Embryonic facial prominence (tissue), 1 donor: ENCODE data around the gene WDFY2.

Experiments used
- DNase-seq: peaks from one replicate; pipeline ENCODE4 v3.0.0-alpha.2; 2016; ENCODE audit errors: extremely low spot score

WDFY2 gene

DNA sequence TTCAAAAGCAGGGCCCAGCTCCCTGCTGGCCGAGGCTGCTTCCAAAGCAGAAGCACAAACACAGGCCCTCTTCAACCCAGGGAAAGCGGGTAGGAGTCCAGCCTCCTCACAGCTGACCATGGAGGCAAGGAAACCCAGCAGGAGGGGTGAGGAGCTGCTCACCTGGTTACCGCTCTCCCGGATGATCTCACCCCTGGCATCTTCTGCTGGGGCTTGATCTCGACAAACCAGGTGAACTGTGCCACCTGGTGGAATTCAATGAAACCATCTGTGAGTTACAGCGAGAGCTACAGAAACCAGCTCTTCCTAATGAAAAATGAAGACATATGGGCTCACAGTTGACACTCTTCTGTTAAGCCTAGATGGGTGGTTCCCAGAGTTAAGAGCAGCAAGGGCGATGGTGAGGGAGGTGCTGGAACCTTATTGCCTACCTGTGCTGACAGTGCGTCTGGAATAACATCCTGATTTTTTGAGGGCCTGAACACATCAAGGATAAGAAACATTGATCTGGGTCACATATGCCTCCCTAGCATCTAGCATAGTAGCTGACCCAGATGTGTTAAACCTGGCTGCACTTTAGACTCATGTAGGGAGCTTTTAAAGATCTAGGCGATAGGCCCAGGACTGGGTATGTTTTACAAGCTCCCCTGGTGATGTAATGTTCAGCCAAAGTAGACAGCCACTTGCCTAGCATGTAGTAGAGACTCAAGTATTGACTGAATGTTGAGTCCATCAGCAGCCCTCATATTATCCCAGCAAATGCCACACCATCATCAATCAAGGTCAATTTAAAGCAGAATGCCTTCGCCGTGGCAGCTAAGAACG, 213.6 kb downstream of the WDFY2 start:
- DNase-seq, result peak; percentile 67

- no peak for DNase-seq
Observed at GRCh38 chr13:51799261-51799660, 215.0 kb downstream of the WDFY2 start.

- DNase-seq, result no peak
Observed at GRCh38 chr13:51800486-51800885, 216.2 kb downstream of the WDFY2 start.

- DNase-seq, result no peak
Observed at GRCh38 chr13:51801631-51802099, 217.4 kb downstream of the WDFY2 start.

DNA sequence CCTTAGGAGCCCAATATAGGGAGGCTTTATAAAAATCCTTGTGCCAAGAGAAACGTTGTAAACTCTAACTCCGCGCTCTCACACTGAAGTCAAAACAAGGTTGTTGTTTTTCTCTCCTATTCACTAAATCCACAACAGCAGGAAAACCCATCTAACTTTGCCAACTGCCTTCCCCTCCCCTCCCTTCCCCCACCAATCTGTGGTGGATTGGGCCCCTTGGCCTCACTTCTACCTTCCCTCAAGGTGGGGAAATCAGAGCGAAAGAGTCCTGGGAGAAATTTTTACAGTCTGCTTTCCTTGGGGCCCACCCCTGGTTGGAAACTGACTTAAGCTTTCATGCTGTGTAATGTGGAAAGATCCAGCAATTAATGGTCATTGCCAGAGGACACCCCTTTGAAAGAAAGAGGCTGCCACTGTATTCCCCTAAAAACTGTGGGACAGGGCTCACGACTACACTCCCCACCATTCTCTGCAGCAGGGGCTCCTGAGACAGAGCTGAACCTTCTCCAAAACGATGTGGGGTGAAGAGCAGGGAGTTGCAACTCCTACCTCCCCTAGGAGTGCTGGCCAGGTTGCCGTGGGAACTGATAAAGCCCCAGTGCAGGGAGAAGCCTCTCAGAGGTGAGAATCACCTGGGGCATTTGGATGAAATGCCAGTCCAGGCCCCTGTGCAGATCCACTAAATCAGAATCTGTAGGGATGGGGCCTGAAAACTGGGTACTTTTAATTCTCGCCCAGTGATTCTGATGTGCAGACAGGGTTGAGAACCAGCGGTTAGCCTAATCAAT, 218.6 kb downstream of the WDFY2 start:
- DNase-seq, result no peak

DNA sequence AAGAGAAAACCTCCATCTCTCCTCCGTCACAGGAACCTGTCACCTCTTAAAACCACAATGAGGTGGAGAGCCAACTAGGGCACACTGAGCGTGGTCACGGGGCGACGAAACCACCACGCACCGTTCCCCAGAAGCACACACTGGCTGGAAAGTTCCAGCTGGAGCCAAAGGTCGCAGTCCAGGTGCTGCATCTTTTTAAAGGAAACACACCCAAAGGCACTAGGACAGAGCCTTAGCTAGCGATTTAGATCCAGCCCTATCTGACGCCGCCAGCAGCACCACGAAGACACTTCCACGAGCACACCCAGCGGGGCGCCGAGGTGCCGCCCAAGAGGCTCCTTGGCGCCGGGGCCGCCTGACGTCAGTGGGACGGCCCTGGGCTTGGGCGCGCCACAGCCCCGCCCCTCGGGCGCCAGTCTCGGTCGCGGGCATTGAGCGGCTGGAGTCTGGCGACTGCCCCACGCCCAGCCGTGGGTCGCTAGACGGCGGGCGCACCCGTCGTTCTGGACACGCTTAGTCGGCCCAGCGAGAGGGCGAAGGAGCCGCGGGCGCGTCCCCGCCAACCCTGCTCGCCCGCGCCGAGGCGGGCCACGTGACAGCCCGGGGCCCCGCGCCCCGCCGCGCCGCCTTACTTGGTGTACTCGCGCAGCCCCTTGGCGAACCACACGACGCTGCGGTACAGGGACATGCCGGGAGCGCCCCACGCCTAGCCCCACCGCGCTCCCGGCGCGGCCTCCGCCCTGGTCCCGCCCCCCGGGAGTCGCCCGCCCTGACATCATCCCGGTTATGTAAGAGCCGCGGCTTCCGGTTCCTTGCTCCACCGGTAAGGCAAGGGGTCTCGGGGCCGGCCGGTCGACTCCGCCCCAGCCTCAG, 219.4 kb downstream of the WDFY2 start, which contains the start of gene DHRS12:
Gene DHRS12 (minus strand): TSS at position 742 of the 873 bp plus-strand sequence. CDS start 4,504 bp downstream, outside the sequence.
- peak; percentile 81 for DNase-seq

GRCh38 chr13:51804295-51805172, 220.3 kb downstream of the WDFY2 start:
- DNase-seq, result no peak

DNA sequence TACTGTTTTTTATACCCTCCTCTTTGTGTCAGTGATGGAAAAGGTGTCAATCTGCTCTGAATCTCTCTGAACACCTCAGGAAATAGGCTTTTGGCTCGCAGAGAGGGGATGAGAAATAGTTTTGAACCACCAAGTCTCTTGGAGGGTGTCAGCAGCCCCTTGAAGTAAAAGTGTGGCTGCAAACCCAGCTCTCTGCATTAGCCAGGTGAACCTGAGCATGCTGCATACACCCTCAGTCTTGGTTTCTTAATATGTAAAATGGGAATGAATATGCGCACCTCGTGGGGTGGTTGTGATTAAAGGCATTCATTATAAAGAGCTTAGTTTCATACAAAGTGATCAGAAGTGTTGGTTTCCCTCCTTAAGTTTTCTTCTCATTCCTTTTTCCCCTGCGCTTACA, 221.1 kb downstream of the WDFY2 start:
- DNase-seq, result no peak

GRCh38 chr13:51805925-51806324, 221.7 kb downstream of the WDFY2 start:
- no peak for DNase-seq

DNA sequence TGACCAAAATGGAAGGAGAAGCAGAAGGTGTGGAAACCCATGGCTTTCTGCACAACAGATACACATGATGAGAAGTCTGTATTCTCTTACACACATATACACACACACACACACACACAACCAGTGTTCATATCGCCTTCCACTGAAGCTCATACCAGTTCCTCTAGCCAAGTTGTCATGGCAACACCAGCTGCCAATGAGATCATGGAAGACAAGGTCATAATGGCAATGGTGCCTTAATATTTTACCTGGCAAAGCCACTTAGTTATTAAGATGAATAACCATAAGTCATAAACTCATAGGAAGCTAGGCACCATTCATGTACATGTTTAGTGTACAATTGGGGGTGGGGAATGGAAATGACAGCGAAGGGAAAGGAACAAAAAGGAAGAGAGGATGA, 222.3 kb downstream of the WDFY2 start:
- no peak for DNase-seq

- no peak for DNase-seq
Observed at GRCh38 chr13:51807041-51807440, 222.8 kb downstream of the WDFY2 start.

GRCh38 chr13:51808811-51809210, 224.5 kb downstream of the WDFY2 start:
- DNase-seq, result no peak

DNA sequence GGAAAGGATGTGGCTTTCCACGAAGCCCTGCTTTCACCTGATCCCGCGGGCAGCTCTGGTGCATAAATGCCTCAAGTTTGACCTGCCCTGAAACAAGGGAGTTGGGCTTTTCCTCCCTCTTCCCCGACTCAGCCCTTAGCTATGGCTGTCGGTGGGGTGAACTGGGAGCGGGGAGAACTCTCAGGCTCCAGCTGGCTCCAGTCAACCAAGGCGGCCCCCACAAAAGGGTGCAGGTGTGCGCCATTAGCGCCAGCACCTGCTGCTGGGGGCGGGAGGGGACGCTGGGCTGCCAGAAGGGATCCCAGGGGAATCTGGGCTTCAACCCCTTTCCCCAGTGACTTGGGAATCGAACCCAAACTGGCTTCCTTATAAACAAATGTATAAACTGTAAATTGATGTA, 226.8 kb downstream of the WDFY2 start:
- DNase-seq, result no peak

DNA sequence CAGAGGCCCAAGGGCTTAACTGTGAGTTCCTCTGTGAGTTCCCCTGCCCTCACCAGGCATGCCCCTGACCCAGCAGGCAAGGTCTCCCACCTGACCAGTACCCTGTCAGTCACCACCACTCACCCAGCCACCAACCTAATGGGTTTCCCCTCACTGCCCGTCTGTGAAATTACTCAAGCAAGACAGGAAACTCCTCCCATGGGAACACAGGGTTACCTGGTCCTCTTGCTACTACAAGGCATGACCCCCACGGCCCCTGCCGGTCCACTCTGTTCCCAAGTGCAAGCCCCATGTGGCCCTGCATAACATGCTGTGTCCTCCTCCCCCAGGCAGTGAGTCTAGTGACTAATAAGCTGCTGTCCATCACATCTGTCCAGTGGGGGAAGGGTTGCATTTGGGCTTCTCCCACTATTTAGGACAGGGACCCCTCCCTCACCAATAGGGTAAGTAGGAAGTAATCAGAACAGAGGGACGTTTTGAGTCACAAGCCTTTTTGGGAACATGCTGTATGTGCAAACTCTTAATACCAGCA, 227.7 kb downstream of the WDFY2 start:
- no peak for DNase-seq

DNA sequence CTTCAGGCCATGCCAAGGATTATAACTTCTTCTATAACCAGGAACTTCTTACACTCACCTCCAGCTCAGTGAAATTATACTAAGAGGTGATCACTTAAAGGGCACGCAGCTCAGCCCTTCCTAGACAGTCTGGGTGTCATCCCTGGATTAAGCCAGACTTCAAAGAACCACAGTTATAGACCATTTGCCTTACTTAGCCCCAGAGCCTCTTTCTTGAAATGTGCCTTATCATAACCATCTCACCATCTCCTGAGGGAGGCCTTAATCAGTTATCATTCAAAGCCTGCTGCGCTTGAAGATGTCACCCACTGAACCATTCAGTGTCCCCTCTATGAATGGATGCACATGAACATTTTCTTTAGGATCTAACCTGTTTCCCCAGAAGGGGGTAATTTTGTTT, 229.8 kb downstream of the WDFY2 start:
- no peak for DNase-seq

GRCh38 chr13:51814825-51815650, 230.8 kb downstream of the WDFY2 start:
- peak; percentile 20 for DNase-seq

DNA sequence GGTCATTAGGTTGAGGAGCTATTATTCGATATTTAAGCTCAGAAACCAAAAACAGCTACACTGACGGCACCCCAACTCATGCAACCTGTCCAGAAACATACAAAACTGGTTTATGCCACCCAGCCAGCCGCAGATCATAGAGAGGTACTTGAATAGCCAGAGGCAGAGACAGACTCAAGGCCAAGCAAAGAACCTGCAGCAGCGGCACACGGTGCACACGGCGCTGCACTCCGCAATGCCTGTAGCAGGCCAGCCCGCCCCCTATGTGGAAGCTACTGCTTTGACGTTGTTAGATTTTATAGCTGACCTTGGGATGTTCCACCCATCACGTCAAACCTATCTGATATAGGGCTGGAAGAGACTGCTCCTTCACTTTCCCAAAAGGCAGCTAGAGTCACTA, 231.6 kb downstream of the WDFY2 start:
- no peak for DNase-seq

- no peak for DNase-seq
Observed at GRCh38 chr13:51816604-51817249, 232.5 kb downstream of the WDFY2 start.
